Body of pancreas (tissue), 4 donors: ENCODE data around the gene TMEM161B. TPM values are rescaled to one million over a fixed set of nuclear protein-coding genes. Genes with fewer than 3 reads are reported as not detected.

Experiments used
- ATAC-seq: fragments of 150-250 bp; one replicate; pipeline ENCODE4 v1.9.1; 2016
- DNase-seq, 4 donors: peaks; one replicate each; pipeline ENCODE4 v3.0.0-alpha.2; 2019
- H3K27ac ChIP-seq, 4 donors: fragments of 200-600 bp; sonication (generic); 1 replicate in 3 of 4; 2 replicates in 1 of 4; pipeline versions ENCODE4 v1.5.1 to v1.6.1; 2016 to 2019; ENCODE audit warnings: mild to moderate bottlenecking in 1 of 4, mixed read lengths in 1 of 4, moderate library complexity in 1 of 4
- H3K27me3 ChIP-seq, 2 donors: fragments of 200-600 bp; sonication (generic); one replicate each; pipeline ENCODE4 v1.6.0; 2016; ENCODE audit warnings: mild to moderate bottlenecking in 1 of 2
- H3K36me3 ChIP-seq, 2 donors: fragments of 200-600 bp; sonication (generic); replicated peaks in 1 of 2; 2 replicates each; pipeline ENCODE4 v1.5.1; 2016; ENCODE audit warnings: low read depth in 2 of 2; ENCODE audit not compliant: insufficient read depth in 1 of 2
- H3K4me1 ChIP-seq: fragments of 200-600 bp; sonication (generic); one replicate; pipeline ENCODE4 v1.6.0; 2016
- H3K4me3 ChIP-seq, 2 donors: fragments of 200-600 bp; sonication (generic); 1 replicate in 1 of 2; 2 replicates in 1 of 2; pipeline ENCODE4 v1.5.1; 2016 to 2019
- H3K9me3 ChIP-seq, 3 donors: fragments of 200-600 bp; sonication (generic); 1 replicate in 2 of 3; 2 replicates in 1 of 3; pipeline ENCODE4 v1.5.1; 2016
- POLR2A ChIP-seq, 3 donors: fragments of 450-650 bp; IDR thresholded peaks; one replicate each; pipeline ENCODE4 v1.6.1; 2016; ENCODE audit warnings: antibody characterized with exemption in 3 of 3, mild to moderate bottlenecking in 2 of 3
- WGBS, 2 donors: methylation state at CpG; one replicate each; pipeline ENCODE4 v1.1.5; 2017; 5-methylcytosine and 5-hydroxymethylcytosine counted together
- intact Hi-C: fragments of 100-400 bp; cut with DNase I; formaldehyde crosslinking; loops from one replicate; pipeline ENCODE4 v1.15.1; 2023
- total RNA-seq, 2 donors: library from RNA; depleted of rRNA; stranded (reverse); fragments of >200 nt; gene quantifications; one replicate each; pipeline ENCODE4 v1.1.0, GENCODE V29; 2016
- TF ChIP-seq, protein P1 (sequence below), 7 experiments: fragments of 450-650 bp in 4 of 7; fragments of 200-600 bp in 3 of 7; sonication (generic) in 3 of 7; IDR thresholded peaks; one replicate each; pipeline ENCODE4 v1.5.1; 2016 to 2019; ENCODE audit warnings: antibody characterized with exemption in 7 of 7

Gene TMEM161B
- total RNA-seq, 2 donors from 2014 or later, result 6.9 to 12.2 TPM

DNA sequence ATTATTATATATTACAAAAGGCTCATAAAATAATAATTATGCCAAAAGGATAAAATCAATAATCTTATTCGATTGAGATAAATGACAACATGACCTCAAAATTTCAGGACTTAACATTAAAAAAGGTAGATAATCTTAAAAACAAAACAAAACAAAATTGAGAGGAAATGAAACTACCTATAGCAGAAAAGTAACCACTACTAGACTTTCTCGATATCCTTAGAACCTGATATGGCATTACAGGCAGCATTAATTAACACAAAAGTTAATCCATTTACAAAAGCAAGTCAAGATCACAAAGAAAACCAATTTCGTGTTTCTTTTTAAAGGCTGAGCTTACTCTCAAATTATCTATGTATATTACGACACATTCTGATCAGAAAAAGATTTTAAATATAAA is 29.9 kb downstream of the TMEM161B start:
- intact Hi-C loops, result no loop called here
- no peak for DNase-seq
- Histone ChIP-seq H3K4me1 (no peaks in the 10 kb centered on the region), H3K27me3 (no peaks in the 10 kb centered on the region), H3K9me3 (no peaks in the 10 kb centered on the region), H3K36me3 (no peaks in the 10 kb centered on the region), H3K4me3 (no peak overlapping the region), H3K27ac (no peak overlapping the region)
- no peak for ATAC-seq
- 87 to 92% methylated on average over 4 of the region's 4 CpGs for WGBS, 2 donors
- no peak for TF ChIP-seq POLR2A (IDR thresholded peaks at IDR 0.05)

DNA sequence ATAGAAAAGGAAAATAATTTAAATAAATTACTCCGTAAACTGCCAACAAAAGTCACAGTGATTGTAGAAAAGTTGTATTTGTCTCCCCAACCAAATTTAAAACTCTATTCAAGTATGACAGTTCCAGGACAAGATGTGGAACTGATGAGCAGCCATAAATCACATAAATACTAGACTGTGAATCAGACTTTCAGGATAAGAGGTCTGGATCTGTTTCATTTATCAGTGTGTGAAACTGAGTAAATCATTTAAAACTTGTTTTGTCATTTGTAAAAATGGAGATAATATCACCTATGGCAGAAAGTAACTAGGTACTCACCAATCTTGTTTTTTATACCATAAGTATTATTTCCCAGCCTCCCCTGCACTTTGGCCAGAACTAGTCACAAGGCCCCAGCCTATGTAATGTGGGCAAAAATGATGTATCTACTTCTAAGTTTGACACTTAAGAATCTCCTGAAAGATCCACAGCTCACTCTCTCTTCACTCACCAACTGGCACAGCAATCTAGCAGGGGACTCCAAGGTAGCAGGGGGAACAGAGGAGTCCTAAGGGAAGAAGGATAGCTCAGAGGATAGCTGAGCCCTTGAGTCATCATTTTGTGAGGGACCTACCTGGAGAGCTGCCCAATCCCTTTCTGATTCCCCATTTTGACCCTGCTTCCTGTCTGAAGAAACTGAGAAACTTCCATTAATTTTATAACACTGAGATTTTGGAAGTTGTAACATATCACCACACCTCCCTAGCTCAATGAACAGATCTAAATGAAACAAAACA is 31.6 kb downstream of the TMEM161B start:
- H3K4me1 ChIP-seq, result no peaks in the 10 kb centered on the region
- intact Hi-C loops, result no loop called here
- H3K36me3 ChIP-seq, result no peaks in the 10 kb centered on the region
- TF ChIP-seq POLR2A (IDR thresholded peaks at IDR 0.05), result no peak
- H3K9me3 ChIP-seq, result no peaks in the 10 kb centered on the region
- no peak overlapping the region for H3K27ac ChIP-seq
- no peak overlapping the region for H3K4me3 ChIP-seq
- no peaks in the 10 kb centered on the region for H3K27me3 ChIP-seq
- DNase-seq, result no peak
- no peak for ATAC-seq
- 97 to 98% methylated on average over 1 of the region's 1 CpG for WGBS, 2 donors

DNA sequence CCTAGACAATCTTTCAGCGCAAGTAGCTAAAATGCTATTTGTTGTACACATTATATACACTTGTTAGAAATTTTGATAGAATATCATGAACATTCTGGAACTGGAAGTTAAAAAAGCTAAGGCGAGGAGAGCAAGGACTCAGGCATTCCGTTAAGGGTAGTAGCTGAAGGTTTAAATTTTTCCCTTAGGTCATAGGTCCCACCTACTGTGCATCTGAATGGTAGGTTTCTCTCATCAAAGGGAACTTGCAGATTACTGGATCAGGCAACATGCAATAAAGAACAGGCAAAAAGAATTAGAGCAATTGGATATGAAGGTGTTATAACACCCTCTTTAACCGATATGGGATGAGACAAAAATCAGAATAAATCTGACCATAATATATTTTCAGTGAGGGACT is 32.8 kb downstream of the TMEM161B start:
- no peaks in the 10 kb centered on the region for H3K4me1 ChIP-seq
- intact Hi-C loops, result no loop called here
- H3K36me3 ChIP-seq, result no peaks in the 10 kb centered on the region
- WGBS, 2 donors, result 93 to 97% methylated on average over 4 of the region's 4 CpGs
- no peaks in the 10 kb centered on the region for H3K27me3 ChIP-seq
- no peak for TF ChIP-seq POLR2A (IDR thresholded peaks at IDR 0.05)
- TF ChIP-seq, protein P1, sequence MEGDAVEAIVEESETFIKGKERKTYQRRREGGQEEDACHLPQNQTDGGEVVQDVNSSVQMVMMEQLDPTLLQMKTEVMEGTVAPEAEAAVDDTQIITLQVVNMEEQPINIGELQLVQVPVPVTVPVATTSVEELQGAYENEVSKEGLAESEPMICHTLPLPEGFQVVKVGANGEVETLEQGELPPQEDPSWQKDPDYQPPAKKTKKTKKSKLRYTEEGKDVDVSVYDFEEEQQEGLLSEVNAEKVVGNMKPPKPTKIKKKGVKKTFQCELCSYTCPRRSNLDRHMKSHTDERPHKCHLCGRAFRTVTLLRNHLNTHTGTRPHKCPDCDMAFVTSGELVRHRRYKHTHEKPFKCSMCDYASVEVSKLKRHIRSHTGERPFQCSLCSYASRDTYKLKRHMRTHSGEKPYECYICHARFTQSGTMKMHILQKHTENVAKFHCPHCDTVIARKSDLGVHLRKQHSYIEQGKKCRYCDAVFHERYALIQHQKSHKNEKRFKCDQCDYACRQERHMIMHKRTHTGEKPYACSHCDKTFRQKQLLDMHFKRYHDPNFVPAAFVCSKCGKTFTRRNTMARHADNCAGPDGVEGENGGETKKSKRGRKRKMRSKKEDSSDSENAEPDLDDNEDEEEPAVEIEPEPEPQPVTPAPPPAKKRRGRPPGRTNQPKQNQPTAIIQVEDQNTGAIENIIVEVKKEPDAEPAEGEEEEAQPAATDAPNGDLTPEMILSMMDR (IDR thresholded peaks at IDR 0.05), result no peak
- H3K4me3 ChIP-seq, result no peak overlapping the region
- DNase-seq (no peak), ATAC-seq (no peak)
- H3K9me3 ChIP-seq, result no peaks in the 10 kb centered on the region
- H3K27ac ChIP-seq, result no peak overlapping the region

DNA sequence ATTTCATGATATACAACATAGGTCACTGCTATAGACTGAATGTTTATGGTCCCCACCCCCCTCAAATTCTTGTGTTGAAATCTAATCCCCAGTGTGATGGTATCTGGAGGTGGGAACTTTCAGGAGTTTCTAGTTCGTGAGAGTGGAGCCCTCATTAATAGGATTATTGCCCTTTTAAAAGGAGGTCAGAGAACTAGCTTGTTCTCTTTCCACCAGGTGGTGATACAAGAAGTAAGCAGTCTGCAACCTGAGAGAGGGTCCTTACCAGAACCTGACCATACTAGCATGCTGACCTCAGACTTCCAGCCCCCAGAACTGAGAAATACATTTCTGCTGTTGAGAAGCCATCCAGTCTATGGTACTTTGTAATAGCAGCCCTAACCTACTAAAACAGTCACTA is 33.3 kb downstream of the TMEM161B start:
- no peaks in the 10 kb centered on the region for H3K27me3 ChIP-seq
- no peaks in the 10 kb centered on the region for H3K9me3 ChIP-seq
- 87 to 95% methylated on average over 1 of the region's 1 CpG for WGBS, 2 donors
- H3K4me3 ChIP-seq, result no peak overlapping the region
- H3K36me3 ChIP-seq, result no peaks in the 10 kb centered on the region
- intact Hi-C loops, result no loop called here
- DNase-seq (no peak), ATAC-seq (no peak)
- no peaks in the 10 kb centered on the region for H3K4me1 ChIP-seq
- H3K27ac ChIP-seq, result no peak overlapping the region
- no peak for TF ChIP-seq POLR2A (IDR thresholded peaks at IDR 0.05)
- TF ChIP-seq, protein P1 (IDR thresholded peaks at IDR 0.05), result no peak

DNA sequence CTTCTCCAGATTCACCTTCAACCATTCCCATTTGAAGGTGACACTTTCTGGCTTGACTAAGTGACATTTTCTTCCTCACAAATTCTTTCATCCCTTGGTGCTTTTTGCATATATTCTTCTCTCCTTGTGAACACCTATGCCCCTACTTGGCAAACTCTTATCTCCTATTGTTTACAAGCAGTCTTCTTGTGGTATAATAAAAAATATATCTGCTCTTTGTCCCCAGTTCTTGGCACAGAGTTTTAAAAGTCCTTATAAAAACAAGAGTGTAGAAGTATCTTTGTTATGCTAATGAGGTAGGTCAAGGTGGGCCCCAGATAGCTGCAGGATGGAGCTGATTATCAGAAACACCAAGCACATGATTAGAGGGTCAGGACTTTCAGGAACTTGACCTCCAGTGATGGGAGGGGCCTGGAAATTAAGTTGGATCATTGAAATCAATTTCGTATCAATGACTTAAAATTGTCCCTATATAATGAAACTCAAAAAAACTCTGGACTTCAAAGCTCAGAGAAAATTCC is 38.0 kb downstream of the TMEM161B start:
- Histone ChIP-seq H3K9me3 (no peaks in the 10 kb centered on the region), H3K4me3 (no peak overlapping the region), H3K27me3 (no peaks in the 10 kb centered on the region), H3K36me3 (no peaks in the 10 kb centered on the region), H3K4me1 (no peaks in the 10 kb centered on the region), H3K27ac (no peak overlapping the region)
- TF ChIP-seq, protein P1 (IDR thresholded peaks at IDR 0.05), result no peak
- TF ChIP-seq POLR2A (IDR thresholded peaks at IDR 0.05), result no peak
- WGBS, 2 donors, result 89 to 92% methylated on average over 1 of the region's 1 CpG
- intact Hi-C loops, result no loop called here
- no peak for ATAC-seq
- DNase-seq, result no peak
